DND-41 (cell line): Measurements from ENCODE around the gene PLEKHG3.

ENCODE experiments used
- ATAC-seq: fragments of 200-7000 bp; cut with Tn5 transposase; 3 replicates; pipeline ENCODE4 v1.9.1; 2021; ENCODE audit warnings: low read depth; ENCODE audit not compliant: insufficient read depth
- DNase-seq: peaks from one replicate; pipeline ENCODE4 v3.0.0-alpha.2; 2020
- H2AFZ ChIP-seq: 2 replicates; pipeline ENCODE4 v1.6.0; 2012; ENCODE audit warnings: low read depth, low read length
- H3K27ac ChIP-seq: 2 replicates; pipeline ENCODE4 v1.5.1; 2012; ENCODE audit warnings: low read length, inconsistent platforms
- H3K27me3 ChIP-seq: fragments of 200-600 bp; sonication (generic); 2 replicates; pipeline ENCODE4 v1.6.0; 2012; ENCODE audit warnings: low read length, mild to moderate bottlenecking, inconsistent platforms; ENCODE audit not compliant: insufficient read depth, poor library complexity
- H3K36me3 ChIP-seq: 2 replicates; pipeline ENCODE4 v1.5.1; 2012; ENCODE audit warnings: low read length, inconsistent platforms; ENCODE audit not compliant: insufficient read depth
- H3K4me1 ChIP-seq: 2 replicates; pipeline ENCODE4 v1.5.1; 2012; ENCODE audit warnings: mild to moderate bottlenecking, low read length; ENCODE audit not compliant: insufficient read depth
- H3K4me2 ChIP-seq: 2 replicates; pipeline ENCODE4 v1.6.0; 2012; ENCODE audit warnings: mild to moderate bottlenecking, moderate library complexity, low read length, inconsistent platforms; ENCODE audit not compliant: insufficient read depth
- H3K4me3 ChIP-seq, 2 experiments: fragments of 200-600 bp in 1 of 2; shearing (Covaris generic) in 1 of 2; 2 replicates each; pipeline ENCODE4 v1.5.1; 2012 to 2016; ENCODE audit warnings: inconsistent platforms in 2 of 2, low read length in 2 of 2, mild to moderate bottlenecking in 2 of 2, low read depth in 1 of 2, moderate library complexity in 1 of 2
- H3K79me2 ChIP-seq: 2 replicates; pipeline ENCODE4 v1.6.0; 2012; ENCODE audit warnings: low read length, inconsistent platforms; ENCODE audit not compliant: insufficient read depth
- H3K9ac ChIP-seq: 2 replicates; pipeline ENCODE4 v1.6.0; 2012; ENCODE audit warnings: low read depth, mild to moderate bottlenecking, inconsistent platforms, low read length, moderate library complexity
- H3K9me3 ChIP-seq: 2 replicates; pipeline ENCODE4 v1.5.1; 2012; ENCODE audit warnings: low read length, moderate library complexity, mild to moderate bottlenecking, inconsistent platforms; ENCODE audit not compliant: insufficient read depth, severe bottlenecking
- H4K20me1 ChIP-seq: 2 replicates; pipeline ENCODE4 v1.6.0; 2012; ENCODE audit warnings: low read length; ENCODE audit not compliant: insufficient read depth
- CTCF ChIP-seq: IDR thresholded peaks from 2 replicates; pipeline ENCODE4 v1.5.1; 2012; ENCODE audit warnings: borderline replicate concordance, low read length, moderate library complexity, mild to moderate bottlenecking; ENCODE audit not compliant: poor library complexity, severe bottlenecking; ENCODE audit errors: extremely low read depth
- EZH2 ChIP-seq: IDR thresholded peaks from 3 replicates; pipeline ENCODE4 v1.6.1; 2012; ENCODE audit warnings: borderline replicate concordance, low read depth, mild to moderate bottlenecking, moderate library complexity, low read length, inconsistent platforms; ENCODE audit not compliant: severe bottlenecking

PLEKHG3 gene

GRCh38 chr14:64792871-64793560, 88.8 kb downstream of the PLEKHG3 start:
- Histone ChIP-seq H3K79me2 (no peaks in the 10 kb centered on the region), H3K9me3 (no peaks in the 10 kb centered on the region), H4K20me1 (no peaks in the 10 kb centered on the region), H2AFZ (no peak overlapping the region), H3K4me3 (no peak overlapping the region), H3K9ac (no peak overlapping the region), H3K36me3 (no peaks in the 10 kb centered on the region), H3K27me3 (peaks cover 8% of the 10 kb centered on the region), H3K27ac (no peak overlapping the region), H3K4me2 (no peak overlapping the region), H3K4me1 (no peaks in the 10 kb centered on the region)
- DNase-seq, result no peak
- no peak for TF ChIP-seq EZH2
- no peak for TF ChIP-seq CTCF
- no peak for ATAC-seq

- ATAC-seq, result no peak
- no peak overlapping the region for H3K27ac ChIP-seq
Observed at GRCh38 chr14:64795211-64795610, 91.0 kb downstream of the PLEKHG3 start.

GRCh38 chr14:64795921-64796320, 91.7 kb downstream of the PLEKHG3 start:
- Histone ChIP-seq H3K27me3 (peaks cover 6% of the 10 kb centered on the region), H3K4me2 (no peak overlapping the region), H3K79me2 (no peaks in the 10 kb centered on the region), H2AFZ (no peak overlapping the region), H3K27ac (no peak overlapping the region), H4K20me1 (no peaks in the 10 kb centered on the region), H3K9ac (no peak overlapping the region), H3K4me1 (no peaks in the 10 kb centered on the region), H3K36me3 (no peaks in the 10 kb centered on the region), H3K9me3 (no peaks in the 10 kb centered on the region), H3K4me3 (no peak overlapping the region)
- TF ChIP-seq EZH2 (no peak), CTCF (no peak)
- ATAC-seq (no peak), DNase-seq (no peak)

More at GRCh38 chr14:64795211-64795610, 91.0 kb downstream of the PLEKHG3 start:
- TF ChIP-seq EZH2 (no peak), CTCF (no peak)
- H2AFZ ChIP-seq, result no peak overlapping the region
- H3K4me1 ChIP-seq, result no peaks in the 10 kb centered on the region
- no peak overlapping the region for H3K9ac ChIP-seq
- H3K4me3 ChIP-seq, result no peak overlapping the region
- H3K36me3 ChIP-seq, result no peaks in the 10 kb centered on the region
- DNase-seq, result no peak
- H3K27me3 ChIP-seq, result peaks cover 3% of the 10 kb centered on the region
- H4K20me1 ChIP-seq, result no peaks in the 10 kb centered on the region
- H3K79me2 ChIP-seq, result no peaks in the 10 kb centered on the region
- H3K9me3 ChIP-seq, result no peaks in the 10 kb centered on the region
- no peak overlapping the region for H3K4me2 ChIP-seq
